GM12878 (cell line): Measurements from ENCODE around the gene SPRTN. TPM values are rescaled to one million over a fixed set of nuclear protein-coding genes. Genes with fewer than 3 reads are reported as not detected.

Experiments used
- CBFB ChIP-seq: IDR thresholded peaks from 2 replicates; pipeline ENCODE4 v1.6.1; 2016; ENCODE audit warnings: antibody characterized with exemption, low read depth
- CBX3 ChIP-seq: fragments of 200-600 bp; sonication (generic); IDR thresholded peaks from 2 replicates; pipeline ENCODE4 v1.6.1; 2016; ENCODE audit warnings: low read depth, borderline replicate concordance
- EZH2 ChIP-seq: IDR thresholded peaks from 2 replicates; pipeline ENCODE4 v1.6.1; 2012; ENCODE audit warnings: low read depth, mild to moderate bottlenecking, control low read depth, inconsistent platforms, low read length, borderline replicate concordance; ENCODE audit not compliant: control insufficient read depth
- JUNB ChIP-seq: IDR thresholded peaks from 2 replicates; pipeline ENCODE4 v1.6.1; 2016; ENCODE audit warnings: antibody characterized with exemption, mild to moderate bottlenecking
- RB1 ChIP-seq: fragments of 450-650 bp; formaldehyde crosslinking; IDR thresholded peaks from 2 replicates; pipeline ENCODE4 v1.6.1; 2017; ENCODE audit warnings: mild to moderate bottlenecking, borderline replicate concordance
- RELA ChIP-seq: fragments of 450-650 bp; IDR thresholded peaks from 2 replicates; pipeline ENCODE4 v1.8.0; 2014; ENCODE audit warnings: borderline replicate concordance; ENCODE audit not compliant: partially characterized antibody
- SREBF1 ChIP-seq: IDR thresholded peaks from 2 replicates; pipeline ENCODE4 v1.6.1; 2012; ENCODE audit warnings: mild to moderate bottlenecking, low read length
- SUPT20H ChIP-seq: IDR thresholded peaks from 2 replicates; pipeline ENCODE4 v1.6.1; 2011; ENCODE audit warnings: low read depth, mild to moderate bottlenecking, low read length, moderate library complexity, borderline replicate concordance; ENCODE audit not compliant: control insufficient read depth
- TCF7 ChIP-seq: IDR thresholded peaks from 2 replicates; pipeline ENCODE4 v1.6.1; 2014; ENCODE audit warnings: antibody characterized with exemption, borderline replicate concordance
- polyA plus RNA-seq, 11 experiments: library from polyadenylated mRNA; depleted of rRNA in 4 of 11; unstranded in 6 of 11; stranded (reverse) in 5 of 11; fragments of >200 nt; fragmentation: Nextera tagmentation in 4 of 11; fragmentation: Illumina TruSeq in 1 of 11; extraction: Ambion mirVana in 4 of 11; extraction: Trizol in 1 of 11; gene quantifications; 1 replicate in 1 of 11; 2 replicates in 10 of 11; pipeline versions ENCODE4 v1.2.1 to v1.2.3, GENCODE V29; 2011 to 2016; ENCODE audit warnings: inconsistent platforms in 2 of 11, missing spikeins in 2 of 11, low read depth in 1 of 11
- total RNA-seq, 4 experiments: library from RNA; depleted of rRNA in 3 of 4; stranded (reverse); fragments of >200 nt in 3 of 4; fragmentation: Illumina TruSeq in 1 of 4; extraction: Trizol in 1 of 4; gene quantifications; 2 replicates each; pipeline versions ENCODE4 v1.2.1 to v1.2.3, GENCODE V29; 2013 to 2021
- TF ChIP-seq, protein P1 (sequence below): fragments of 450-650 bp; IDR thresholded peaks from 2 replicates; pipeline ENCODE4 v1.6.1; 2016; ENCODE audit warnings: mild to moderate bottlenecking, moderate library complexity, borderline replicate concordance
- TF ChIP-seq, protein P2 (sequence below): fragments of 450-650 bp; IDR thresholded peaks from 2 replicates; pipeline ENCODE4 v1.6.1; 2014; ENCODE audit warnings: mild to moderate bottlenecking
- TF ChIP-seq, protein P3 (sequence below): IDR thresholded peaks from 2 replicates; pipeline ENCODE4 v1.6.1; 2012; ENCODE audit warnings: low read depth, low read length, improper control_type of control experiment

SPRTN gene
- total and polyA plus RNA-seq, 10 of the 15 experiments (the other 5 are each of a cell fraction or from before 2014, with no cell fraction given): 4.4 to 16.5 (median 12.1) TPM

DNA sequence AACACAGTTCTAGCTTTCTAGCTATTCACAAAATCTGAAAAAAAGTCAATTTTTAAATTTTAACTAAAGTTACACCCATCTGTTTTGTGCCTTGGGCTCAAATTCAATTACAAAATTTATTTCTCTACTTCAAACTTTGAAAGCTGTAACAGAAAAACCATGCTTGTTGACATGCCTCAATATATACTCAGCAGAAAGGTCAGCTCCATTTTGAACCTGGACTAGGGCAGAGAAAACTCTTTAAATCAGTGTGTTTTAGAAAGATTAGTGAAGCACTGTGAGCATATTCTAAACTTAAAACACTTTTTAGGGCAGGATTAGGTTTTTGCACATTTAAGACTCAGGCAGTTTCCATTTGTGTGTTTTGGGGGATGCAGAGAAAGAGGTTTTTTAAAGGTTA is 34.4 kb downstream of the SPRTN start (continued):
- TF ChIP-seq, protein P1, sequence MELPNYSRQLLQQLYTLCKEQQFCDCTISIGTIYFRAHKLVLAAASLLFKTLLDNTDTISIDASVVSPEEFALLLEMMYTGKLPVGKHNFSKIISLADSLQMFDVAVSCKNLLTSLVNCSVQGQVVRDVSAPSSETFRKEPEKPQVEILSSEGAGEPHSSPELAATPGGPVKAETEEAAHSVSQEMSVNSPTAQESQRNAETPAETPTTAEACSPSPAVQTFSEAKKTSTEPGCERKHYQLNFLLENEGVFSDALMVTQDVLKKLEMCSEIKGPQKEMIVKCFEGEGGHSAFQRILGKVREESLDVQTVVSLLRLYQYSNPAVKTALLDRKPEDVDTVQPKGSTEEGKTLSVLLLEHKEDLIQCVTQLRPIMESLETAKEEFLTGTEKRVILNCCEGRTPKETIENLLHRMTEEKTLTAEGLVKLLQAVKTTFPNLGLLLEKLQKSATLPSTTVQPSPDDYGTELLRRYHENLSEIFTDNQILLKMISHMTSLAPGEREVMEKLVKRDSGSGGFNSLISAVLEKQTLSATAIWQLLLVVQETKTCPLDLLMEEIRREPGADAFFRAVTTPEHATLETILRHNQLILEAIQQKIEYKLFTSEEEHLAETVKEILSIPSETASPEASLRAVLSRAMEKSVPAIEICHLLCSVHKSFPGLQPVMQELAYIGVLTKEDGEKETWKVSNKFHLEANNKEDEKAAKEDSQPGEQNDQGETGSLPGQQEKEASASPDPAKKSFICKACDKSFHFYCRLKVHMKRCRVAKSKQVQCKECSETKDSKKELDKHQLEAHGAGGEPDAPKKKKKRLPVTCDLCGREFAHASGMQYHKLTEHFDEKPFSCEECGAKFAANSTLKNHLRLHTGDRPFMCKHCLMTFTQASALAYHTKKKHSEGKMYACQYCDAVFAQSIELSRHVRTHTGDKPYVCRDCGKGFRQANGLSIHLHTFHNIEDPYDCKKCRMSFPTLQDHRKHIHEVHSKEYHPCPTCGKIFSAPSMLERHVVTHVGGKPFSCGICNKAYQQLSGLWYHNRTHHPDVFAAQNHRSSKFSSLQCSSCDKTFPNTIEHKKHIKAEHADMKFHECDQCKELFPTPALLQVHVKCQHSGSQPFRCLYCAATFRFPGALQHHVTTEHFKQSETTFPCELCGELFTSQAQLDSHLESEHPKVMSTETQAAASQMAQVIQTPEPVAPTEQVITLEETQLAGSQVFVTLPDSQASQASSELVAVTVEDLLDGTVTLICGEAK: no peak
- TF ChIP-seq TCF7: no peak
- no peak for TF ChIP-seq CBX3
- no peak for TF ChIP-seq RB1
- TF ChIP-seq SREBF1: no peak
- TF ChIP-seq JUNB: no peak
- TF ChIP-seq EZH2: no peak
- TF ChIP-seq, protein P2, sequence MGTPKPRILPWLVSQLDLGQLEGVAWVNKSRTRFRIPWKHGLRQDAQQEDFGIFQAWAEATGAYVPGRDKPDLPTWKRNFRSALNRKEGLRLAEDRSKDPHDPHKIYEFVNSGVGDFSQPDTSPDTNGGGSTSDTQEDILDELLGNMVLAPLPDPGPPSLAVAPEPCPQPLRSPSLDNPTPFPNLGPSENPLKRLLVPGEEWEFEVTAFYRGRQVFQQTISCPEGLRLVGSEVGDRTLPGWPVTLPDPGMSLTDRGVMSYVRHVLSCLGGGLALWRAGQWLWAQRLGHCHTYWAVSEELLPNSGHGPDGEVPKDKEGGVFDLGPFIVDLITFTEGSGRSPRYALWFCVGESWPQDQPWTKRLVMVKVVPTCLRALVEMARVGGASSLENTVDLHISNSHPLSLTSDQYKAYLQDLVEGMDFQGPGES: no peak
- TF ChIP-seq, protein P3, sequence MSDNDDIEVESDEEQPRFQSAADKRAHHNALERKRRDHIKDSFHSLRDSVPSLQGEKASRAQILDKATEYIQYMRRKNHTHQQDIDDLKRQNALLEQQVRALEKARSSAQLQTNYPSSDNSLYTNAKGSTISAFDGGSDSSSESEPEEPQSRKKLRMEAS: no peak
- TF ChIP-seq RELA: no peak
- no peak for TF ChIP-seq SUPT20H
- no peak for TF ChIP-seq CBFB
